Left forelimb (tissue), 1 donor: ENCODE data around the gene SHB.

Source experiments
- DNase-seq: peaks from one replicate; pipeline ENCODE4 v3.0.0-alpha.2; 2018; ENCODE audit warnings: low spot score

SHB gene

GRCh38 chr9:38042626-38043357, 26.2 kb downstream of the SHB start:
- DNase-seq, result no peak

GRCh38 chr9:38041564-38042243, 27.3 kb downstream of the SHB start:
- DNase-seq, result no peak

DNA sequence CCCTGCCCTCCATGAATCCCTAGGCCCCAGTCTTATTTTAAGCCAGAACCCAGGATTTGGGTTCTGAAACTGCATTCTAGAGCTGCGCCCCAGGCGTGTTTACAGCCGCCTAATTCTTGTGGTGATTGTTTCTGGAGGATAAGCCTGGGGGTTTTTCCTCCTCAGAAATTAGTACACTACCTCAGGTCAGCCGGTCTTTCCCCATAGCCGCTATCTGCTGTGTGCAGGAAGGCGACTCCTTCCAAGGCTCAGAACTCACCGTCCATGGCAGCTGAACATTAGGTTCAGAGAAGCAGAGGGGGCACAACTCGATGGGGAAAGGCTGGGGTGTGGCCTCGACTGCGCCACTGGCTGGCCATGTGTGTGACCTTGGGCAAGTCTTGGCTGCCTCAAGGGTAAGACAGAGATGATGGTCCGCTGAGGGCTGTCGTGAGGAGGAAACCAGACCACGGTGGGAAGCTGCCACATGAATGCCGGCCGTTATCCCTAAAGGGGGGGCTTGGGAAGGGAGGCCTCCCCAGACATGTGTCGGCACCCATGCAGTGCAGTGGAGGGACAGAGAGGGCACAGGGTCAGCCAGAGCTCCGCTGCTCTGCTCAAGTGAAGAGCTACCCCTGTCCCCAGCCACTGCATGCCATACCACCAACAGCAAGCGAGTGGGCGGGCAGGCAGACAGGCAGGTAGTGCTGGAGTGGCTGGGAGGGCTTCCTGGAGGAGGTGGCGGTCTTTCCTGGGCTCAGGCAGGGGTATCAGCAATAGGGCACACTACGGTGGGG, 28.9 kb downstream of the SHB start:
- no peak for DNase-seq

DNA sequence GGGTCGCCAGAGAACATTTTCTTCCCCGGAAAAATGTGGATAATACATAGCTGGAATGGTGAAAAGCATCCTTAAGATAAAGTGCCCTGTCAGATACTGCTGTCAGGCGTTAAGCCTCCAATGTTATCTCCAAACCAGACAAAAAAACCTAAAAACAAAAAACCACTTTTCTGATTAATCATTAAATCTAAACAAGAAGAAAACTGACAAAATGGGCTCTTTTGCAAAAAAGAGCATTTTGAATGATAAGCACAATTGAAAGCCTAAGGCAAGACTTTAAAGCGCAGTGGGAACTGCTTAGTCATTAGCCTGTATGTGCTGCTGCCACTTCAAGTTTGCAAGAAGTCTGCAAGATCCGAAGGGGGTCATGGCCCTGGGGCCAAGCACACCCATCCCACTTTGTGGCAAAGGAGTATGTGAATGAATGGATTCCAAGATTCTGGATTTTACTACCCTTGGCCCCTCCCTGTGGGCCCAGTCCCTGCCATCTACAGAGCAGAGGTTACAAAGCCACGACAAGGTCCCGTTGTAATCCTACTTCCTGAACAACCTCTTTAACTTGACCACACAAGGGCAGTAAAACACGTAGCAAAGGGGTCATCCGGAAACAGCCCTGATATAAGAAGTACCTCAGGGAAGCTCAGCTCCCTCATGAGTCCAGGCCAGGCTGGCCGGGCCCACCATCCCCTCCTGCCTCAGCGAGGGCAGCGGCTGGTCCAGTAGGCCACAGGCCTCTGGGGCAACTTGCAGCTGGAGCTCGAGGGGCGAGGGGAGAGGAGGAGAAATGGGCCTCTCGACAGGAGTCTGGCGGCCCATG, 29.7 kb downstream of the SHB start:
- DNase-seq, result no peak

- no peak for DNase-seq
These were observed 30.5 kb downstream of the SHB start for GRCh38 chr9:38038307-38039089.

DNA sequence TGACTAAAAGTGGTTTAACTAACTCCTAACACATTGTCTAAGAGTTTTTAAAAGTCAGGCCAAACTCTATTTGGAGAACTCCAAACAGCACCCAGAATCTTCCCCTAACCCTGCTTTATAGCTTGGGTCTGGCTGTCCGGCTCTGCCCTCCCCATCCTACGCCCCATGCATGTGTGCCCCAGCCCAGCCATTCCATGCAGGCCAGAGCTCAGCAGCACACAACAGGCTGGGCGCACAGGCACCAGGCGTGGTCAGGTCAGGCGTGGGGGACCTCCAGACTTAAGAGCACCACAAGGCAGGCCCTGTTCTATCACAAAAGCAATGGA, 31.1 kb downstream of the SHB start:
- no peak for DNase-seq

DNA sequence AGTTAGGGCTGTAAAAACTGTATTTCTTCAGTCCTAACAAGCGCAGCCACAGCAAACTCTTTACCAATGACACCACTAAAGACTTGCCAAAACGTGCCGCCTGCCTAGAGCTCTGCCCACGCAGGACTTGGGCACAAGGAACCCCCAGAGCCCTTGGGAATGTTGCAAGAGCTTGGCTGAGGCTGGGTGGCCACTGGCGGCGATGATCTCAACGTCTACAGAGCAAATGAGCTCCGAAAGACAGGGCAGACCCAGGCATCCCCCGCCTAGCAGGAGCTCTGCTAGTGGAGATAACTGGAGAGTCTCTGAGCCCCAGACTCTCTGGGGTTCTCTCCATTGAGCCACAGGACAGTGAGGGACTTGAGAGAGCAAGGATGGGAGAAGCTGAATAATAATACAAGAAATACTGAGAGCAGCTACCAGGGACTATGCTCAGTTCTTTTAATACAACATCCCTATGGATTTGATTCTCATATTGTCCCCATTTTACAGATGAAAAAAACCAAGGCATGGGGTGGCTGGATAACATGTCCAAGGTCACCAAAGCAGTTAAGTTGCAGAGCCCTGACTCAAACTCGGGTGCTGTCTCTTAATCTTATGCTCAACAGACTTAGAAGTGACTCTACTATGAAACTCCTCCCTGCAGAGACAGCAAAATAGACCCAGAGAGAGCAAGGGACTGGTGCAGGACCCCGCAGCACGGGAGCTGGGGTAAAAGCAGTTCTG, 32.5 kb downstream of the SHB start:
- no peak for DNase-seq

GRCh38 chr9:38035873-38036272, 33.2 kb downstream of the SHB start:
- DNase-seq, result no peak

DNA sequence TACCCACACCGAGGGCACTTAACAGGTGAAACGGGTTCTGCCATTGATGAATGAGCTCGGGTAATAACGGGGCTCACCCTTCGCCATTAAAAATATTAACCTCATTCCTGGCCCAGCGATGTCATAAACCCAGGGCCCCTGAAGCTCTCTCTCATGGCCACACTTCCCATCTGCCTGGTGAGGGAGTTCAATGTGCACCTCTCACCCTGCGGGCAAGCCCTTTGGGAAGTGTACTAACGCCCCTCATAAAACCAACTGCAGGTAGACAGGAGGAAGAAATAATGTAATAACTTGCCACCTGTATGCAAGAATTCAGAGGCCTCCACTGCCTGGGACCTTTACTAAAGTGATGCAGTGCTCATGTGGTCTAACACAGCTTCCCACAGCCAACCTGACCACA, 35.1 kb downstream of the SHB start:
- no peak for DNase-seq

DNA sequence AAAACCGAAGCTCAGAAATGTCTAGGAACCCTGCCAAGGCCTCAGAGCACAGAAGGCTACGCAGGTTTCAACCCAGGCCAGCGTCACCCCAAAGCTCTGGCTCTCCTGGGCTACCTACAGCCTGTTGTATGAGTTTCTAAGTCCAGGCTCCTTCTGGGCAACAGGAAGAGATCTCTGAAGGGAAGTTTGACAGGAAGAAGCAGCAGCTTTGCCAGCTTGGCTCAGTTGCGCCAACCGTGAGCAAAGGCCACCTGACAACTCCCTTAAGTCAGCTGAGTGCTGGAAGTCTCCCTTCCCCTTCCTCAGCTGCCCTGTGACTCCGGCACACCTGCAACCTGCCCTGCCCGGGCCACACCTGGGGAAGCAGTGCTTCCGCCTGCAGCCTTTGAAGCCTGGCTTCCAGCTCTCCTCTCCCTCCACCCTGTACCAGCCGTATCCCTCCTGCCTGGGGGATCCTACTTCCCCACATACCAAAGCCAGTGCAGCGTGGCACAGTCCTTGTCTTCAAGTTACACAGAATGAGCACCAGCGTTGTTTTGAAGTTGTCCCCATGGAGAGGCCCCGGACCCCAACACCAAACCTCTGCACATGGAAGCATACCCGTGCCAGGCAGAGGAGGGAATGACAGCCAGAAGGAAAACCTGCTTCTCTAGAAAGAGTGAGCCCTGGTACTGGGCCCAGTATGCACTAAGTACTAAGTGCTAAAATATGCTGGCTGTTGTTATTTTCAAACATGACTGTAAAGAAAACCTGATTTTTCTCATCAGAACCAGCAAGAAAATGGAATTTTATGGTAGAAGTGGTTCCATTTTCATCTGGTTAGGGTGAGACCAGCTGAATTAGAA, 36.5 kb downstream of the SHB start:
- DNase-seq, result no peak

DNA sequence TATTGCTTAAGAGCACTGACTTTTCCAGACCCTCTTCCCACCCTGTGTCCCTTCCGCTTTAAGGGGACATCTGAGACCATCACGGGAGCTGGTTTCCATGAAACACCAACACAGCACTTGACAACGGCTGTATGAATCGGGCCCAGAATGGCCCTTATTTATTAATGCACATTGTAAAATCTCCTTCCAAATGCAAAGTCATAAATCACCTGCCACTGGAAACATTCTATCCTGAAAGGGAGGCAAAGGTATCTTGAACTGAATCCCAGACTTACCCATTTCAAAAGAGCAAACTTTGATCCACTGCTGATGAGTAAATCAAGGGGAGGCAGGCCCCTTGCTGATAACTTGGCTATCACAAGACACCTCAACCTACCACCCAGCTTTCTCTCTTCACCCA, 37.4 kb downstream of the SHB start:
- no peak for DNase-seq

DNA sequence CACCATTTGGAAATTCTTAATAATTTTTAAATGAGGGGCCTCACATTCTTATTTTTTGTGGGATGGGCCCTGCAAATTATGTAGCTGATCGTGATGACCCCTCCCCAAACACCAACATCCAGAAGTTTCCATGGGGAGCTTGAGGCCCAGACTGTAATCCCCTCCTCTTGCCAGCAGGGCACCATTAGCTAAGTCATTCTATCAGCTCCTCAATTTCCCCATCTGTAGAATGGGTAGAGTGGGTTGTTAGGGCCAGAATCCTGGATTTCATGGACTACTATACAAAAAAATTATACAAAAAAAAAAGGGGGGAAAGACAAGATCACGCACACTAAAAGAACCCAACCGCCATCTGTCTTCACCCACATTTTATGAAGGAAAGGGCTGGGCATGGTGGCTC, 38.4 kb downstream of the SHB start:
- no peak for DNase-seq

- no peak for DNase-seq
These were observed 39.0 kb downstream of the SHB start for GRCh38 chr9:38029915-38030638.

DNA sequence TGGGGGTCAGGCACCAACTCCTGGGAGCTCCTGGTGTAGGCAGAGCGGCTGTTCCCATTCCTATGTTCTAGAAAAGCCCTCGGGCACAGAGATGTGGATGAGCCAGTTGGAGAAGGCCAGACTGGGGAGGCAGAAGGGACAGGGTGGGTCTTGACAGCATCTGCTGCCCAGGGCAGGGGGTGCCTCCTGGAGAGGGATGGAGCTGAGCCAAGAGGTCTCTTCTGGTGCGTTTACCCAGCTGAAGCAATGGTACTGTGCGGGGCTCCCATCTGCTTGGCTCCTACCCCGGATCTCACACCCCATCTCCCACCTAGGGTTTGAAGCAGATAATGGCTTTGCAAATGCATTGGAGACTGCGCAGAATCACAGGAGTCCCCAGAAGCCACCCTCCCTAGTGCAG, 41.3 kb downstream of the SHB start:
- no peak for DNase-seq

GRCh38 chr9:38026840-38027527, 42.0 kb downstream of the SHB start:
- no peak for DNase-seq

DNA sequence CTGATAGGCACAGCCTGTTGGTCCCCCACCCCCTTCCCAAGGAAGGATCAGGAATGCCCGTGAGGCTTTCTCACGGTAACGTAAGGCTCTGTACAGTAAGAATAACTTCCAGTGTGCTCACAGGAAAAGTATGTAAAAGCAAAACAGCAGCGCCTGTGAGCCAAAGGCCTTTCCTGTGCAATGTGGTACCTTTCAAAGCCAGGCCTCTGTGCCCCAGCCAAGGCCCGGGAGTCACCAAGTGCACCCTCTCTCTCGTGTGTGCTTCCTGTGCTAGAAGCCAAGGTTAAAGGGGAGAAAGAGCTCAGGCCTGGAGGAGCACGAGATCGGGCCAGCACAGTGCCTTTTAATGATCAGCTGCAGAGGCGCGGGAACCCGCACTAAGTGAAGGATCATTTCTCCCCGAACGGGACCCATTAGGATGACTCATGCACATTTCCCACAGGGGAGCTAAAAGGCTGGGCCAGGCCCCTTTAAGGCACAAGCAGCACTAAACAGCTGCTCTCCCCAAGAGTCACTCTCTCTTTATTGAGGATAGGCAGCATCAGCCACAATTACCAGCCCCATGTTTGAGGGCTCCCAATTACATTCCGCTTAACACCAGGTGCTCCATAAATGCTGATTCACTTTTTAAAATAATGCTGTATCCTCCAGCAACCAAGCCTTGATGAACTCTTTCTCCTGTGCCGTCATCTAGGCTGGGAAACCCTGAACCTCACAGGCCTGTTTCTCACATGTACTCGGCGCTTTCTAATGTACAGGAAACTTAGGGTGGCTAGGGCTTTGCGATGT, 42.8 kb downstream of the SHB start:
- DNase-seq, result no peak

DNA sequence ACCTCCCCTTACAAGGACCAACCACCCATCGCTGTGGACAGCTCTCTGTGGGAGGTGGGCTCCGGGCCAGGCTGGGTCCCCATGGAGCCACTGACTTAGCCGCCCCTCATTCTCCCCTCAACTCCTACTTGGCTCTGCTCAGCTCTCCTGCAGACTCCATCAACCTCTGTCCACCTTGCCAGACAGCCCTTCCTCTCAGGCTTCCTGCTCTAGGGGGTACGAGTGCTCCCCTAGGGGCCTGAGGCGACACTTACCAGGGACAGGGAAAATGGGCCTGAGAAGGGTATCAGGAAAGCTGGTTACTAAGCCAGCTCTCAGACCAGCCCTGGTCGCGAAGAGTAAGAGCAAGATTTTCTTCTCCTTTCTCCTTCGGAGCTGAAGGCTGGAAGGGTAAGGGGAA, 43.9 kb downstream of the SHB start:
- no peak for DNase-seq
